HepG2 (cell line): ENCODE measurements around the gene PARP3. TPM values are rescaled to one million over a fixed set of nuclear protein-coding genes. Genes with fewer than 3 reads are reported as not detected.
A peak's percentile ranks its signal among the peaks of the same experiment; 100 is the strongest.

Source experiments
- ARNT ChIP-seq: fragments of 450-650 bp; IDR thresholded peaks from 2 replicates; pipeline ENCODE4 v1.6.1; 2017
- ATF1 ChIP-seq: IDR thresholded peaks from 2 replicates; pipeline ENCODE4 v1.6.1; 2016; ENCODE audit warnings: mild to moderate bottlenecking, control low read depth
- FOXJ3 ChIP-seq: sonication (generic); formaldehyde crosslinking; IDR thresholded peaks from 2 replicates; pipeline ENCODE4 v1.4.0; 2020; ENCODE audit warnings: missing genetic modification reagents, mild to moderate bottlenecking, borderline replicate concordance
- NR2F2 ChIP-seq: IDR thresholded peaks from 2 replicates; pipeline ENCODE4 v1.6.1; 2012; ENCODE audit warnings: low read depth, inconsistent platforms, borderline replicate concordance
- PHF21A ChIP-seq: sonication (generic); formaldehyde crosslinking; IDR thresholded peaks from 2 replicates; pipeline ENCODE4 v1.5.0; 2020; ENCODE audit warnings: mild to moderate bottlenecking, missing genetic modification reagents
- TEAD3 ChIP-seq: optimal IDR thresholded peaks from 2 replicates; pipeline ENCODE3; 2016; ENCODE audit warnings: borderline replicate concordance
- ZIK1 ChIP-seq: sonication (generic); formaldehyde crosslinking; IDR thresholded peaks from 2 replicates; pipeline ENCODE4 v1.5.0; 2020; ENCODE audit warnings: mild to moderate bottlenecking, low read depth, missing genetic modification reagents, borderline replicate concordance
- ZNF260 ChIP-seq: sonication (generic); formaldehyde crosslinking; IDR thresholded peaks from 2 replicates; pipeline ENCODE4 v1.4.0; 2020; ENCODE audit warnings: missing genetic modification reagents, low read depth, mild to moderate bottlenecking, borderline replicate concordance
- ZNF30 ChIP-seq: sonication (generic); formaldehyde crosslinking; IDR thresholded peaks from 2 replicates; pipeline ENCODE4 v1.5.0; 2020; ENCODE audit warnings: mild to moderate bottlenecking, missing genetic modification reagents
- ZNF496 ChIP-seq: sonication (generic); formaldehyde crosslinking; IDR thresholded peaks from 2 replicates; pipeline ENCODE4 v1.8.1; 2023; ENCODE audit warnings: mild to moderate bottlenecking, moderate library complexity, missing genetic modification reagents; ENCODE audit not compliant: insufficient replicate concordance
- ZNF737 ChIP-seq: sonication (generic); formaldehyde crosslinking; IDR thresholded peaks from 2 replicates; pipeline ENCODE4 v1.5.0; 2020; ENCODE audit warnings: missing genetic modification reagents, mild to moderate bottlenecking, borderline replicate concordance
- ZNF792 ChIP-seq: IDR thresholded peaks from 2 replicates; pipeline ENCODE4 v1.6.1; 2016
- polyA plus RNA-seq, 8 experiments: library from polyadenylated mRNA; depleted of rRNA in 3 of 8; stranded (reverse) in 7 of 8; unstranded in 1 of 8; fragments of >200 nt; fragmentation: Illumina TruSeq in 4 of 8; extraction: Trizol in 4 of 8; gene quantifications; 2 replicates each; pipeline versions ENCODE4 v1.2.1 to v1.2.3, GENCODE V29; 2011 to 2016; ENCODE audit warnings: low read depth in 4 of 8, missing spikeins in 1 of 8, mixed read lengths in 1 of 8; ENCODE audit not compliant: insufficient read depth in 1 of 8
- total RNA-seq, 5 experiments: library from RNA; depleted of rRNA; stranded (reverse); fragments of >200 nt; fragmentation: Illumina TruSeq; extraction: Trizol; gene quantifications; 2 replicates each; pipeline ENCODE4 v1.2.3, GENCODE V29; 2016; ENCODE audit warnings: low read depth in 1 of 5
- TF ChIP-seq, protein P1 (sequence below): sonication (generic); formaldehyde crosslinking; IDR thresholded peaks from 2 replicates; pipeline ENCODE4 v1.5.0; 2020; ENCODE audit warnings: mild to moderate bottlenecking, missing genetic modification reagents, borderline replicate concordance
- TF ChIP-seq, protein P2 (sequence below): sonication (generic); formaldehyde crosslinking; IDR thresholded peaks from 2 replicates; pipeline ENCODE4 v1.5.0; 2020; ENCODE audit warnings: missing genetic modification reagents
- TF ChIP-seq, protein P3 (sequence below): sonication (generic); formaldehyde crosslinking; conservative IDR thresholded peaks from 2 replicates; pipeline ENCODE4 v1.4.0; 2020; ENCODE audit warnings: mild to moderate bottlenecking, missing genetic modification reagents, moderate library complexity
- TF ChIP-seq, protein P4 (sequence below): sonication (generic); formaldehyde crosslinking; conservative IDR thresholded peaks from 2 replicates; pipeline ENCODE4 v1.8.0; 2022; ENCODE audit warnings: missing genetic modification reagents

Gene PARP3
- total and polyA plus RNA-seq, 2 of the 13 experiments (the other 11 are each of a cell fraction or from before 2014, with no cell fraction given), result 11.2 to 21.5 TPM

DNA sequence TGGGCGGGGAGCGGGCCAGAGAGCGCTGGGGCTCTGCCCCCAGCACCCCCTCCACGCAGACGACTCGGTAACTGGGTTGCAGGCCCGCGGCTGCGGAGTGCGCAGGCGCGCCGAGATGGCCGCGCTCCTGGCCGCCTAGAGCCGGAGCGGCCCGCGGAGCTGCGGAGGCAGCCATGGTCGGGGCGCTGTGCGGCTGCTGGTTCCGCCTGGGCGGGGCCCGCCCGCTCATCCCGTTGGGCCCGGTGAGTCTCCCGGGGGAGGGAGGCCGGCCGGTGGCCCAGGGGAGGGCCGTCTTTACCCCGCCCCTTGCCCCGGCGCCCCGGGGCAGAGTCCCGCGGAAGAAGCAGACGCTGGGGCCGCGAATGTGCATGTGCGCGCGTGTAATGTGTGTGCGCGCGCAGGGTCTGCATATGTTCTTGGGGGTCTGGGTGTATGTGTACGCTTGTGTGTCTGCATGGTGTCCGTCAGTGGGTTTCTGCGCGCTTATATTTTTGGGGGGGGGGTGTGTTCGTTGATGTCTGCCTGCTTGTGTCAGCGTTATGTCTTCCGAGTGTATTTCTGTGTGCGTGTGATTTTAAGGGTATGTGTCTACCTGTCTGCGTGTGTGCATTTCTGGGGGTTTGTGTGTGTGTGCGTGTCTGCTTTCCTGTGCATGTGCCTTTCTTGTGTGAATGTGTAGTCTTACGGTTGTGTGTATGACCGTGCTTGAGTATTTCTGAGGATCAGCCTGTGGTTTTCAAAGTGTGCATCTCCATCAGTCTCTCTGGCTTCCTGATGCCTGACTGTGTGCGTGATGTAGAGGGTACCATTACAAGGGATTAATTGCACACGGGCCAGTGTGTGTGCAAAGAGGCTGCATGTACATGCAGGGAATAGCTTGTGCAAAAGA lies 33.0 kb downstream of the PARP3 start, which contains the start of gene ABHD14A (continued):
- no peak; the same call in 1 of the 2 replicates for TF ChIP-seq ZIK1 (CRISPR knock-in tag)
- no peak for TF ChIP-seq TEAD3
- TF ChIP-seq NR2F2, result no peak
- 0 out of 2 replicates have a peak, but pooled peaks have one; percentile 47 for TF ChIP-seq ZNF737 (CRISPR knock-in tag)
- TF ChIP-seq ATF1 (CRISPR knock-in tag), result no peak
- TF ChIP-seq, protein P1, sequence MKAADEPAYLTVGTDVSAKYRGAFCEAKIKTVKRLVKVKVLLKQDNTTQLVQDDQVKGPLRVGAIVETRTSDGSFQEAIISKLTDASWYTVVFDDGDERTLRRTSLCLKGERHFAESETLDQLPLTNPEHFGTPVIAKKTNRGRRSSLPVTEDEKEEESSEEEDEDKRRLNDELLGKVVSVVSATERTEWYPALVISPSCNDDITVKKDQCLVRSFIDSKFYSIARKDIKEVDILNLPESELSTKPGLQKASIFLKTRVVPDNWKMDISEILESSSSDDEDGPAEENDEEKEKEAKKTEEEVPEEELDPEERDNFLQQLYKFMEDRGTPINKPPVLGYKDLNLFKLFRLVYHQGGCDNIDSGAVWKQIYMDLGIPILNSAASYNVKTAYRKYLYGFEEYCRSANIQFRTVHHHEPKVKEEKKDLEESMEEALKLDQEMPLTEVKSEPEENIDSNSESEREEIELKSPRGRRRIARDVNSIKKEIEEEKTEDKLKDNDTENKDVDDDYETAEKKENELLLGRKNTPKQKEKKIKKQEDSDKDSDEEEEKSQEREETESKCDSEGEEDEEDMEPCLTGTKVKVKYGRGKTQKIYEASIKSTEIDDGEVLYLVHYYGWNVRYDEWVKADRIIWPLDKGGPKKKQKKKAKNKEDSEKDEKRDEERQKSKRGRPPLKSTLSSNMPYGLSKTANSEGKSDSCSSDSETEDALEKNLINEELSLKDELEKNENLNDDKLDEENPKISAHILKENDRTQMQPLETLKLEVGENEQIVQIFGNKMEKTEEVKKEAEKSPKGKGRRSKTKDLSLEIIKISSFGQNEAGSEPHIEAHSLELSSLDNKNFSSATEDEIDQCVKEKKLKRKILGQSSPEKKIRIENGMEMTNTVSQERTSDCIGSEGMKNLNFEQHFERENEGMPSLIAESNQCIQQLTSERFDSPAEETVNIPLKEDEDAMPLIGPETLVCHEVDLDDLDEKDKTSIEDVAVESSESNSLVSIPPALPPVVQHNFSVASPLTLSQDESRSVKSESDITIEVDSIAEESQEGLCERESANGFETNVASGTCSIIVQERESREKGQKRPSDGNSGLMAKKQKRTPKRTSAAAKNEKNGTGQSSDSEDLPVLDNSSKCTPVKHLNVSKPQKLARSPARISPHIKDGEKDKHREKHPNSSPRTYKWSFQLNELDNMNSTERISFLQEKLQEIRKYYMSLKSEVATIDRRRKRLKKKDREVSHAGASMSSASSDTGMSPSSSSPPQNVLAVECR (CRISPR knock-in tag), result peak; percentile 64
- TF ChIP-seq, protein P2, sequence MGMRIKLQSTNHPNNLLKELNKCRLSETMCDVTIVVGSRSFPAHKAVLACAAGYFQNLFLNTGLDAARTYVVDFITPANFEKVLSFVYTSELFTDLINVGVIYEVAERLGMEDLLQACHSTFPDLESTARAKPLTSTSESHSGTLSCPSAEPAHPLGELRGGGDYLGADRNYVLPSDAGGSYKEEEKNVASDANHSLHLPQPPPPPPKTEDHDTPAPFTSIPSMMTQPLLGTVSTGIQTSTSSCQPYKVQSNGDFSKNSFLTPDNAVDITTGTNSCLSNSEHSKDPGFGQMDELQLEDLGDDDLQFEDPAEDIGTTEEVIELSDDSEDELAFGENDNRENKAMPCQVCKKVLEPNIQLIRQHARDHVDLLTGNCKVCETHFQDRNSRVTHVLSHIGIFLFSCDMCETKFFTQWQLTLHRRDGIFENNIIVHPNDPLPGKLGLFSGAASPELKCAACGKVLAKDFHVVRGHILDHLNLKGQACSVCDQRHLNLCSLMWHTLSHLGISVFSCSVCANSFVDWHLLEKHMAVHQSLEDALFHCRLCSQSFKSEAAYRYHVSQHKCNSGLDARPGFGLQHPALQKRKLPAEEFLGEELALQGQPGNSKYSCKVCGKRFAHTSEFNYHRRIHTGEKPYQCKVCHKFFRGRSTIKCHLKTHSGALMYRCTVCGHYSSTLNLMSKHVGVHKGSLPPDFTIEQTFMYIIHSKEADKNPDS (CRISPR knock-in tag), result no peak
- TF ChIP-seq, protein P3, sequence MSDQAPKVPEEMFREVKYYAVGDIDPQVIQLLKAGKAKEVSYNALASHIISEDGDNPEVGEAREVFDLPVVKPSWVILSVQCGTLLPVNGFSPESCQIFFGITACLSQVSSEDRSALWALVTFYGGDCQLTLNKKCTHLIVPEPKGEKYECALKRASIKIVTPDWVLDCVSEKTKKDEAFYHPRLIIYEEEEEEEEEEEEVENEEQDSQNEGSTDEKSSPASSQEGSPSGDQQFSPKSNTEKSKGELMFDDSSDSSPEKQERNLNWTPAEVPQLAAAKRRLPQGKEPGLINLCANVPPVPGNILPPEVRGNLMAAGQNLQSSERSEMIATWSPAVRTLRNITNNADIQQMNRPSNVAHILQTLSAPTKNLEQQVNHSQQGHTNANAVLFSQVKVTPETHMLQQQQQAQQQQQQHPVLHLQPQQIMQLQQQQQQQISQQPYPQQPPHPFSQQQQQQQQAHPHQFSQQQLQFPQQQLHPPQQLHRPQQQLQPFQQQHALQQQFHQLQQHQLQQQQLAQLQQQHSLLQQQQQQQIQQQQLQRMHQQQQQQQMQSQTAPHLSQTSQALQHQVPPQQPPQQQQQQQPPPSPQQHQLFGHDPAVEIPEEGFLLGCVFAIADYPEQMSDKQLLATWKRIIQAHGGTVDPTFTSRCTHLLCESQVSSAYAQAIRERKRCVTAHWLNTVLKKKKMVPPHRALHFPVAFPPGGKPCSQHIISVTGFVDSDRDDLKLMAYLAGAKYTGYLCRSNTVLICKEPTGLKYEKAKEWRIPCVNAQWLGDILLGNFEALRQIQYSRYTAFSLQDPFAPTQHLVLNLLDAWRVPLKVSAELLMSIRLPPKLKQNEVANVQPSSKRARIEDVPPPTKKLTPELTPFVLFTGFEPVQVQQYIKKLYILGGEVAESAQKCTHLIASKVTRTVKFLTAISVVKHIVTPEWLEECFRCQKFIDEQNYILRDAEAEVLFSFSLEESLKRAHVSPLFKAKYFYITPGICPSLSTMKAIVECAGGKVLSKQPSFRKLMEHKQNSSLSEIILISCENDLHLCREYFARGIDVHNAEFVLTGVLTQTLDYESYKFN (CRISPR knock-in tag), result 0 out of 2 replicates have a peak, but pooled peaks have one; percentile 22
- no peak for TF ChIP-seq ZNF496 (CRISPR knock-in tag)
- no peak for TF ChIP-seq ARNT
- no peak for TF ChIP-seq FOXJ3
- peak; percentile 63 for TF ChIP-seq PHF21A (CRISPR knock-in tag)
- TF ChIP-seq ZNF792 (CRISPR knock-in tag), result no peak
- TF ChIP-seq, protein P4, sequence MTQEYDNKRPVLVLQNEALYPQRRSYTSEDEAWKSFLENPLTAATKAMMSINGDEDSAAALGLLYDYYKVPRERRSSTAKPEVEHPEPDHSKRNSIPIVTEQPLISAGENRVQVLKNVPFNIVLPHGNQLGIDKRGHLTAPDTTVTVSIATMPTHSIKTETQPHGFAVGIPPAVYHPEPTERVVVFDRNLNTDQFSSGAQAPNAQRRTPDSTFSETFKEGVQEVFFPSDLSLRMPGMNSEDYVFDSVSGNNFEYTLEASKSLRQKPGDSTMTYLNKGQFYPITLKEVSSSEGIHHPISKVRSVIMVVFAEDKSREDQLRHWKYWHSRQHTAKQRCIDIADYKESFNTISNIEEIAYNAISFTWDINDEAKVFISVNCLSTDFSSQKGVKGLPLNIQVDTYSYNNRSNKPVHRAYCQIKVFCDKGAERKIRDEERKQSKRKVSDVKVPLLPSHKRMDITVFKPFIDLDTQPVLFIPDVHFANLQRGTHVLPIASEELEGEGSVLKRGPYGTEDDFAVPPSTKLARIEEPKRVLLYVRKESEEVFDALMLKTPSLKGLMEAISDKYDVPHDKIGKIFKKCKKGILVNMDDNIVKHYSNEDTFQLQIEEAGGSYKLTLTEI (CRISPR knock-in tag), result no peak
- TF ChIP-seq ZNF260 (CRISPR knock-in tag), result no peak
- TF ChIP-seq ZNF30, result no peak
